Mesodermal cell (in vitro differentiated cells): ENCODE measurements around the gene BCR. TPM values are rescaled to one million over a fixed set of nuclear protein-coding genes. Genes with fewer than 3 reads are reported as not detected.
"Not testable (repeated sequence)": the region's sequence is repeated elsewhere in the genome, so short reads cannot be mapped to it uniquely, and the experiment has no call there.

Experiments
- H3K27ac ChIP-seq: 2 replicates; pipeline ENCODE4 v1.7.0; 2013; ENCODE audit warnings: mild to moderate bottlenecking, low read depth, low read length, moderate library complexity; ENCODE audit not compliant: severe bottlenecking
- H3K36me3 ChIP-seq: 2 replicates; pipeline ENCODE4 v1.7.1; 2013; ENCODE audit warnings: mild to moderate bottlenecking, low read length, moderate library complexity; ENCODE audit not compliant: control insufficient read depth, insufficient read depth
- H3K4me1 ChIP-seq: one replicate; pipeline ENCODE4 v1.7.1; 2013; ENCODE audit warnings: mild to moderate bottlenecking, low read length; ENCODE audit not compliant: insufficient read depth, control insufficient read depth, poor library complexity, severe bottlenecking
- H3K4me3 ChIP-seq: 2 replicates; pipeline ENCODE4 v1.7.0; 2013; ENCODE audit warnings: low read length, control low read depth, mild to moderate bottlenecking; ENCODE audit not compliant: insufficient read depth, poor library complexity, severe bottlenecking; ENCODE audit errors: extremely low read depth
- H3K9me3 ChIP-seq: 2 replicates; pipeline ENCODE4 v1.7.1; 2013; ENCODE audit warnings: mild to moderate bottlenecking, low read length, moderate library complexity; ENCODE audit not compliant: control insufficient read depth
- WGBS, 2 experiments: methylation state at CpG; one replicate each; pipeline ENCODE4 v1.1.5; 2013; ENCODE audit warnings: missing lambda C conversion rate in 2 of 2; ENCODE audit not compliant: insufficient coverage in 2 of 2; 5-methylcytosine and 5-hydroxymethylcytosine counted together
- polyA plus RNA-seq, 2 experiments: library from polyadenylated mRNA; stranded (reverse); fragments of 50-300 nt; gene quantifications; one replicate each; pipeline ENCODE4 v1.2.3, GENCODE V29; 2013

BCR gene
- polyA plus RNA-seq (2013, experiment 1 of 2), result 34.1 TPM
- 32.9 TPM for polyA plus RNA-seq (2013, experiment 2 of 2)

GRCh38 chr22:23180301-23180892 is at the start of gene BCR:
TSS of gene BCR (plus strand) at chr22:23180509. CDS start at chr22:23180961, 452 bp downstream.
- Histone ChIP-seq H3K4me3 (peak within 1 kb of the TSS; percentile 58), H3K36me3 (peaks cover 29% of the 10 kb centered on the region), H3K4me1 (peaks cover 28% of the 10 kb centered on the region), H3K9me3 (peaks cover 14% of the 10 kb centered on the region), H3K27ac (no peak within 1 kb of the TSS)
- WGBS, 2 experiments, result 1% methylated on average over 17 to 40 of the region's 88 CpGs

DNA sequence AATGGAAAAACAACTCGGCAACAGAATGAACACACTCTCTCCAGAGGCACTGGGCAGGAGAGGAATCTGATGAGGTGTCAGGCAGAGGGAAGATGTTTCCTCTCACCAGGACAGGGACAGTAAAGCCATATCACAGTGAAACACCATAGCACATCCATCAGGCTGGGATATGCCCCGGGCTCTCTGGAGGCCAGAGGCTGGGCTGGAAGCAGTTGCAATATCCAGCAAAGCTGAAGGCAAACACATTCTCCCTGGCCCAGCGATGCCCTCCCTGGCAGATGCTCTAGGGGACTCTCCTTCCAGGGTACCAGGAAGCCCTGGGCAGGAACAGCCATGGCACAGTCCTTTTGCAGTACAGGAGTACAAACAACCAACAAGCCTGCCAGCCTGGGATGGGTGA is 49.6 kb upstream of the BCR start:
- Histone ChIP-seq H3K4me3 (no peak overlapping the region), H3K9me3 (no peaks in the 10 kb centered on the region), H3K27ac (no peak overlapping the region), H3K4me1 (no peaks in the 10 kb centered on the region), H3K36me3 (no peaks in the 10 kb centered on the region)
- 69 to 80% methylated on average over 1 to 2 of the region's 3 CpGs for WGBS, 2 experiments

DNA sequence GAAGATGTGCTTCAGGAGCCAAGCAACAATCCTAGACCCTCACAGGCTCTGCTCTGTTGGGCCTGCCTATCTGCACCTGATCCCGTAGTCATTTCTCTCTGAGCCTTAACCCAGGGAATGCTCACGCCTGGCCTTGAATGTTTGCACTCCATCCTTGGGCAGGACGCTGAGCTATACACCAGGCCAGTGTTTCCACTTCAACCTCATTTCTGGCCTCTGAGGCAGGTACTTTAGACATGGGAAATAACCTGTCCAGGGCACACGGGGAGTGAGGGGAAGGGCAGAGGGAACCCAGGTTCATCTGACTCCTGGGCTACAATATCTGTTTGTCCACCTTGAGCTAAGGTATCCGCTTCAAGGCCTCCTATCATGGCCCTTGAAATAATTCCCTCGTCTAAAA is 48.4 kb upstream of the BCR start:
- no peaks in the 10 kb centered on the region for H3K36me3 ChIP-seq
- H3K9me3 ChIP-seq, result no peaks in the 10 kb centered on the region
- no peaks in the 10 kb centered on the region for H3K4me1 ChIP-seq
- no peak overlapping the region for H3K4me3 ChIP-seq
- H3K27ac ChIP-seq, result no peak overlapping the region
- WGBS, 2 experiments, result 76 to 83% methylated on average over 5 to 6 of the region's 6 CpGs

- 91 to 92% methylated on average over 5 to 9 of the region's 10 CpGs for WGBS, 2 experiments
- Histone ChIP-seq H3K9me3 (no peaks in the 10 kb centered on the region), H3K27ac (no peak overlapping the region), H3K36me3 (no peaks in the 10 kb centered on the region), H3K4me3 (no peak overlapping the region), H3K4me1 (peaks cover under 1% of the 10 kb centered on the region)
These were observed 47.8 kb upstream of the BCR start for GRCh38 chr22:23132376-23133091.

GRCh38 chr22:23133922-23134321 is 46.4 kb upstream of the BCR start:
- H3K4me3 ChIP-seq, result no peak overlapping the region
- peaks cover 15% of the 10 kb centered on the region for H3K4me1 ChIP-seq
- H3K36me3 ChIP-seq, result no peaks in the 10 kb centered on the region
- no peaks in the 10 kb centered on the region for H3K9me3 ChIP-seq
- no peak overlapping the region for H3K27ac ChIP-seq
- WGBS, 2 experiments, result 92 to 99% methylated on average over 9 to 10 of the region's 10 CpGs

GRCh38 chr22:23136991-23137390 is 43.3 kb upstream of the BCR start:
- WGBS, 2 experiments, result 100% methylated on average over 1 to 3 of the region's 4 CpGs
- not testable (repeated sequence) for H3K9me3 ChIP-seq, H3K36me3 ChIP-seq, H3K4me3 ChIP-seq, H3K27ac ChIP-seq
- H3K4me1 ChIP-seq, result peaks cover 20% of the 10 kb centered on the region

- peaks cover 20% of the 10 kb centered on the region for H3K4me1 ChIP-seq
- no peaks in the 10 kb centered on the region for H3K36me3 ChIP-seq
- H3K27ac ChIP-seq, result no peak overlapping the region
- no peaks in the 10 kb centered on the region for H3K9me3 ChIP-seq
- no peak overlapping the region for H3K4me3 ChIP-seq
- WGBS, 2 experiments, result 29 to 50% methylated on average over 1 of the region's 3 CpGs
These were observed 42.8 kb upstream of the BCR start for GRCh38 chr22:23137468-23137867.

- Histone ChIP-seq H3K9me3 (no peaks in the 10 kb centered on the region), H3K27ac (no peak overlapping the region), H3K4me1 (peaks cover 20% of the 10 kb centered on the region), H3K36me3 (no peaks in the 10 kb centered on the region), H3K4me3 (no peak overlapping the region)
- WGBS, 2 experiments, result 82 to 87% methylated on average over 4 of the region's 5 CpGs
These were observed 42.3 kb upstream of the BCR start for GRCh38 chr22:23137905-23138561.

DNA sequence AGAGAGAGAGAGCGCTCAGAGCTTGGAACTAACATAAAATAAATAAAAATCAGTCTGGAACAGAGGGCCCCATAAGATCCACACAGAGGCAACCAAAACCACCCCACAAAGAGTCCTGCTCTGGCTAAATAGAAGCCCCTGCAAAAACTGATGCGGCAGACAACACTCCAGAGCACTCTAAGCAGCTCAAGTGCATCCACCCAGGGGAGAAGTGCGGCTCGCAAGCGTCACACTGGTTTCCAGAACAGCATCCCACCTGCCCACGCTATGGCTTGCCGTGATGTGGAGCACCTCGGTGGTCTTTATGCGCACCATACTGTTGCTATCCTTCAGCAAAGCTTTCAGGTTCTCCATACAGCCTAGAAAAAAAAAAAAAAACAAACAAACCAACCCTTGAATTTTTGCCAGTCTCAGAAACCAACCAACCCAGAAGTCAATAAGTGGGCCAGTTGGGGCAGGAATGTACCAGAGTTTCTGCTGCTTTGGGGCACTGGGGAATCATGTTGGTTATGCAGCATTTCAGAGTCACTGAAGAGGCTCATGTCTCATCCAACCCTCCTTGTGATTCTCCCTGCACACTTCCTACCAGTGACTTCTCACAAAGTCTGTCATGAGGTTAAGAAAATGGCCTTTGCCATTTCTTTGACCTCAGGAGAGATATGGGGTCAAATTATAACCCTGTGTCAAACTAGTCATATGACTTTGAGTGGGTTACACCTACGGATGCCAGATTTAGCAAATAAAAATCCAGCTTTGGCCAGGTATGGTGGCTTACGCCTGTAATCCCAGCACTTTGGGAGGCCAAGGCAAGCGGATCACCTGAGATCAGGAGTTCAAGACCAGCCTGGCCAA is 41.5 kb upstream of the BCR start:
- no peaks in the 10 kb centered on the region for H3K36me3 ChIP-seq
- WGBS, 2 experiments, result 95 to 97% methylated on average over 7 to 8 of the region's 12 CpGs

GRCh38 chr22:23140385-23140784 is 39.9 kb upstream of the BCR start:
- H3K4me3 ChIP-seq, result no peak overlapping the region
- H3K27ac ChIP-seq, result no peak overlapping the region
- no peaks in the 10 kb centered on the region for H3K36me3 ChIP-seq
- no peaks in the 10 kb centered on the region for H3K9me3 ChIP-seq
- H3K4me1 ChIP-seq, result peaks cover 20% of the 10 kb centered on the region

More for the DNA sequence above, 41.5 kb upstream of the BCR start:
- Histone ChIP-seq H3K4me3 (no peak overlapping the region), H3K9me3 (no peaks in the 10 kb centered on the region), H3K27ac (no peak overlapping the region), H3K4me1 (peaks cover 20% of the 10 kb centered on the region)
